Ishikawa (cell line): ENCODE results near the gene GFI1B.

Experiments
- CEBPB ChIP-seq: IDR thresholded peaks from 2 replicates; pipeline ENCODE4 v1.6.1; 2012
- CREB1 ChIP-seq: IDR thresholded peaks from 2 replicates; pipeline ENCODE4 v1.6.1; 2012; ENCODE audit warnings: low read depth
- EGR1 ChIP-seq: IDR thresholded peaks from 2 replicates; pipeline ENCODE4 v1.6.1; 2012
- EP300 ChIP-seq: IDR thresholded peaks from 2 replicates; pipeline ENCODE4 v1.6.1; 2012; ENCODE audit warnings: borderline replicate concordance
- FOXM1 ChIP-seq: IDR thresholded peaks from 2 replicates; pipeline ENCODE4 v1.6.1; 2012; ENCODE audit warnings: low read depth, borderline replicate concordance
- NFIC ChIP-seq: IDR thresholded peaks from 2 replicates; pipeline ENCODE4 v1.6.1; 2012
- RAD21 ChIP-seq: IDR thresholded peaks from 2 replicates; pipeline ENCODE4 v1.6.1; 2012; ENCODE audit warnings: low read depth
- TAF1 ChIP-seq: IDR thresholded peaks from 2 replicates; pipeline ENCODE4 v1.6.1; 2012; ENCODE audit warnings: low read depth, mild to moderate bottlenecking
- TCF12 ChIP-seq: IDR thresholded peaks from 2 replicates; pipeline ENCODE4 v1.6.1; 2012; ENCODE audit warnings: low read depth
- TEAD4 ChIP-seq: IDR thresholded peaks from 2 replicates; pipeline ENCODE4 v1.6.1; 2012
- YY1 ChIP-seq: IDR thresholded peaks from 2 replicates; pipeline ENCODE4 v1.6.1; 2012; ENCODE audit warnings: low read depth
- ZBTB7A ChIP-seq: IDR thresholded peaks from 2 replicates; pipeline ENCODE4 v1.6.1; 2012; ENCODE audit warnings: low read depth
- TF ChIP-seq, protein P1 (sequence below): IDR thresholded peaks from 2 replicates; pipeline ENCODE4 v1.6.1; 2012
- TF ChIP-seq, protein P2 (sequence below): IDR thresholded peaks from 2 replicates; pipeline ENCODE4 v1.6.1; 2012; ENCODE audit warnings: low read depth, mild to moderate bottlenecking
- TF ChIP-seq, protein P3 (sequence below): IDR thresholded peaks from 2 replicates; pipeline ENCODE4 v1.6.1; 2012

The GFI1B gene

DNA sequence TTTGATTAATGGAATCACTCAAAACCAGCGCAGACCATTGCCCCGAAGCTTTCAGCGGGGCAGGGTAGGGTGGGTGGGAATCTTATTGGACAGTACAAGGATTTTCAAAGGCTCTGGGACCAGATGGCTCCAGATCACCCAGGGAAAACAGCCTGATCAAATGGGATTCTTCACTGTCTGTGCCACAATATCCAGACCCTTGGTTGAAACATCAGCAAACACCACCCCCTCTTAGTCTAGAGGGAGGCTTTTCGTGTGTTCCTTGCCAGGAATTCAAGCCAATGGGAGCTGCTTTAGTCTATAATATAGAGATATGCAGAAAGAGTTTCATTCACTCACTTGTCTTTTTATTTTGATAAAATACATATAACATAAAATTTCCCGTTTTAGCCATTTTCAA is 1.7 kb downstream of the GFI1B start:
- TF ChIP-seq TEAD4, result no peak
- TF ChIP-seq EP300, result no peak
- no peak for TF ChIP-seq FOXM1
- no peak for TF ChIP-seq CREB1
- TF ChIP-seq RAD21, result no peak
- no peak for TF ChIP-seq YY1
- TF ChIP-seq EGR1, result no peak
- no peak for TF ChIP-seq NFIC

DNA sequence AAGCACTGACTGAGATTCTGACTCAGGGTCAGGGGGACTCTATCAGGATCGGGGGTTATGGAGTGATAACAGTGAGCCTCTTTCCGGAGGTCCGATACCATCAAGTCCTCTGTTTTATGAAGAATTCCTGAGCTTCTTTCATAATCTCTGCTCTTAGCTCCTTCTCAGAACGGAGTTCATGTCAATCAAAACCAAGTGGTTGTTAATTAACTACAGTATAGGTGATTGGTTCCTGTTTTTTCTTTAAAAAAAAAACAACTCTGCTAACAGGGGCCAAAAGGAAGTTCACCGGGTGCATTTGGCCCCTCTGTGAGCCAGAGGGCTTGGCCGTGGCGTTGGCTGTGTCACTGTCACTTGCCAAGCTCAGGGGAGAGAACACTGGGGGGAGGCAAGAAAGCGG is 4.0 kb downstream of the GFI1B start:
- no peak for TF ChIP-seq EP300
- TF ChIP-seq NFIC, result no peak
- TF ChIP-seq, protein P1, sequence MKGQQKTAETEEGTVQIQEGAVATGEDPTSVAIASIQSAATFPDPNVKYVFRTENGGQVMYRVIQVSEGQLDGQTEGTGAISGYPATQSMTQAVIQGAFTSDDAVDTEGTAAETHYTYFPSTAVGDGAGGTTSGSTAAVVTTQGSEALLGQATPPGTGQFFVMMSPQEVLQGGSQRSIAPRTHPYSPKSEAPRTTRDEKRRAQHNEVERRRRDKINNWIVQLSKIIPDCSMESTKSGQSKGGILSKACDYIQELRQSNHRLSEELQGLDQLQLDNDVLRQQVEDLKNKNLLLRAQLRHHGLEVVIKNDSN, result no peak
- no peak for TF ChIP-seq RAD21
- TF ChIP-seq TCF12, result no peak
- TF ChIP-seq ZBTB7A, result no peak
- no peak for TF ChIP-seq FOXM1

DNA sequence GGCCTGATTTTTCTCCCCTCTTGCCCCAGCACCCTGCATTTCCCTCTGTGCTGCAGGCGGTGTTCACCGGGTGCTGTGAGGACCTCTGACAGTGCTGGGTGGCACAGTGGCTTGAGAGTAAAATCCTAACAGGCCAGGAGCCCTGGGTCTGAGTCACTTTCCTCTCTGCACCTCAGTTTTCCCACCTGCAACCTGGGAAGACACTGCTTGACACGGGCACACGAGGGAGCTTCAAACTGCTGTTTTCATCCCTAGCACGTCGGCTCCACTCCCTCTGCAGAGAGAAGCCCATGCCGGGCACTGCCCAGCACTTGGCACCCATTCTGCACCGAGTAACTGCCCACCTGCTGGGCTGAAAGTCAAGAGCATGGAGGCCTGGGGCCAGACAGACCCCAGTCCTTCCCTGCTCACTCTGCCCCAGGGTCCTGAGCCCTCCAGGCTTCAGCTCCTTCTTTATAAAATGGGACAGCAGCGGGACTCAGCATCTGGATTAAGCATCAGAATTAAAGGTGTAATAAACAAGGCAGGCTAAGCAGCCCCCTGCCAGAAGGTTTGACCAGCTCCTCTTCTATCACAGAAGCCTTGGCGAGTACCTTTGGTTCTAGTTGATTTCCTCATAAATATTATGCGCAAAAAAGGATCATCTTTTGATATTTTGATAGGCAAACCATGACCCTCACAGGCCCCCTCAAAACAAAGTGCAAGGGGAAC is 5.2 kb downstream of the GFI1B start:
- TF ChIP-seq CEBPB (no peak), EP300 (no peak), RAD21 (no peak), TEAD4 (no peak), EGR1 (no peak), NFIC (no peak)
- TF ChIP-seq, protein P2, sequence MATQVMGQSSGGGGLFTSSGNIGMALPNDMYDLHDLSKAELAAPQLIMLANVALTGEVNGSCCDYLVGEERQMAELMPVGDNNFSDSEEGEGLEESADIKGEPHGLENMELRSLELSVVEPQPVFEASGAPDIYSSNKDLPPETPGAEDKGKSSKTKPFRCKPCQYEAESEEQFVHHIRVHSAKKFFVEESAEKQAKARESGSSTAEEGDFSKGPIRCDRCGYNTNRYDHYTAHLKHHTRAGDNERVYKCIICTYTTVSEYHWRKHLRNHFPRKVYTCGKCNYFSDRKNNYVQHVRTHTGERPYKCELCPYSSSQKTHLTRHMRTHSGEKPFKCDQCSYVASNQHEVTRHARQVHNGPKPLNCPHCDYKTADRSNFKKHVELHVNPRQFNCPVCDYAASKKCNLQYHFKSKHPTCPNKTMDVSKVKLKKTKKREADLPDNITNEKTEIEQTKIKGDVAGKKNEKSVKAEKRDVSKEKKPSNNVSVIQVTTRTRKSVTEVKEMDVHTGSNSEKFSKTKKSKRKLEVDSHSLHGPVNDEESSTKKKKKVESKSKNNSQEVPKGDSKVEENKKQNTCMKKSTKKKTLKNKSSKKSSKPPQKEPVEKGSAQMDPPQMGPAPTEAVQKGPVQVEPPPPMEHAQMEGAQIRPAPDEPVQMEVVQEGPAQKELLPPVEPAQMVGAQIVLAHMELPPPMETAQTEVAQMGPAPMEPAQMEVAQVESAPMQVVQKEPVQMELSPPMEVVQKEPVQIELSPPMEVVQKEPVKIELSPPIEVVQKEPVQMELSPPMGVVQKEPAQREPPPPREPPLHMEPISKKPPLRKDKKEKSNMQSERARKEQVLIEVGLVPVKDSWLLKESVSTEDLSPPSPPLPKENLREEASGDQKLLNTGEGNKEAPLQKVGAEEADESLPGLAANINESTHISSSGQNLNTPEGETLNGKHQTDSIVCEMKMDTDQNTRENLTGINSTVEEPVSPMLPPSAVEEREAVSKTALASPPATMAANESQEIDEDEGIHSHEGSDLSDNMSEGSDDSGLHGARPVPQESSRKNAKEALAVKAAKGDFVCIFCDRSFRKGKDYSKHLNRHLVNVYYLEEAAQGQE, result no peak
- TF ChIP-seq, protein P3, sequence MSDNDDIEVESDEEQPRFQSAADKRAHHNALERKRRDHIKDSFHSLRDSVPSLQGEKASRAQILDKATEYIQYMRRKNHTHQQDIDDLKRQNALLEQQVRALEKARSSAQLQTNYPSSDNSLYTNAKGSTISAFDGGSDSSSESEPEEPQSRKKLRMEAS, result no peak

DNA sequence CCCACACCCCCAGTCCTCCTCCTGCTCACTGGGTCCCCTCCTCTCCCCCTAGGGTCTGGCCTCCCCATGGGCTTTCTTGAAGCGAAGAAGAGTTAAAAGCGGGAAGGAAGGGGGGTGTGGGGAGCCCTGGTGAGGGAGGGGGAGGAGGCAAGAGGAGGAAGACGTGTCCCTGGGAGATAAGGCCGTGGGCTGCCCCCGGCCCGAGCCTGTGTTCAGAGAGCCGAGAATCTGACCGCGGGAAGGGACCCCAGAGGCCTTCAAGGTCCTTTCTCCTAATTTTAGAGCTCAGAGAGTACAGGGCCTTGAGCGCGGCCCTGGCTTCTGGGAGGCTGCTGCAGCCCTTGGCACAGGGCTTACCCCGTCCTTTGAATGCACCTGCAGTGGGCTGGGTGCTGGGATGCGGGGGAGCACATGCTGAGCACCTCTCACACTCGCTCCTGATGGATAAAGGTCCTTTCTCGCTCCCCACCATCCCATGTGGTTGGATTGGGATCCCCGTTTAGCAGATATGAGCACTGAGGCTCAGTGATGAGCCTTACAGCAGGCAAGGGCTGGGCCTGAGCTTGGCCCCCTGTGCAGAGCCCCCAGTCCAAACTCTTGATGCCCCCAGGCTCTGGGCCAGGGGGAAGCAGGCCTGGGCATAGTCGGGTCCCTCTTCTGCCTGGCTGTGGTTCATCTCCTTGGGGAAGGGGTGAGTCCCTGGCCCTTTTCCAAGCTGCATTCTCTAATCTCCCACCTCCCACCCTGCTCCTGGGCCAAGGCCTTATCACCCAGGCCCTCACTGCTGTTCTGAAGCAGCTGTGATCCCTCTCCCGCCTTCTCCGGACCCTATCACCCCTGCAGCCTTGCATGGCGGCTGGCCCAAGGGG is 5.9 kb downstream of the GFI1B start:
- TF ChIP-seq, protein P2, result no peak
- TF ChIP-seq TEAD4 (no peak), EGR1 (no peak), RAD21 (no peak), NFIC (no peak), TCF12 (no peak), EP300 (no peak), YY1 (no peak), TAF1 (no peak), ZBTB7A (no peak), CREB1 (no peak), FOXM1 (no peak), CEBPB (no peak)
- TF ChIP-seq, protein P1, result no peak
- TF ChIP-seq, protein P3, result no peak

DNA sequence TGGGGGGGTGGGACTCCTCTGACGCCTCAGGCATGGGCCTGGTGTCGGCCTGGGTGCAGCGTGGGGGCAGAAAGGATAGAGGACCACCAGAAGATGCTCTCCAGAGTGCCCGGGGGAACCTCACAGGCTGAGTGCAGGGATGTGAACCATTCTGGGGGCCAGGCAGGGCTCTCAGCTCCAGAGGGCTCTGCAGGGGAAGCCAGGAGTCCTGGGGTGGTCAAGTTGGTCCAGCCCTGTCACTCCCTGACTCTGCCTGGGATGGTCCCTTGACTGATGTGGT is 6.5 kb downstream of the GFI1B start:
- TF ChIP-seq RAD21 (no peak), FOXM1 (no peak), TAF1 (no peak), CEBPB (no peak)
- TF ChIP-seq, protein P3, result no peak
